ENCODE results near the gene FDXACB1. TPM values are rescaled to one million over a fixed set of nuclear protein-coding genes. Genes with fewer than 3 reads are reported as not detected.

The FDXACB1 gene
- total and polyA plus RNA-seq, 9 of the 15 experiments (the other 6 are each of a cell fraction or from before 2014, with no cell fraction given), result 3.2 to 7.5 (median 5.3) TPM

DNA sequence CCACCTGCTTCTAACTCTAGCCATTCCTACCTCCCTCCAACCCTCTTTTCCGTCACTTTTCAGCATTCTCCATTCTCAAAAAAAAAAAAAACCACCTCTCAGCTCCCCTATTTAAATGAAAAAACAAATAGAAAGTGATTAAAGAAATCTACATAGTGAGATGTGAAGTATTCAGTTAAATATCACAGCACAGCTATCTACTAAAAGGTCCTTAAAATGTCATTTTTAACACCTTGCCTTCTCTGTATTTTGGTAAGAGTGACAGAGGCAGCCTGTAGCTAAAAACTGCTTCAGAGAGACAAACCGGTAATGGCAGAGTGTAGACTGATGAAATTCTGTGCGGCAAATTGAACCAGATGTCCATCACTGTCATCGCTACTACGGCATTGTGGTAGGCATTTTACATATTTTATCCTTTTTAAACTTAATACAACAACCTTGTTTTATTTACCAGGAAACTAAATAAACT lies 7.2 kb downstream of the FDXACB1 start:
- peaks cover 32% of the 10 kb centered on the region for H3K36me3 ChIP-seq (ENCODE audit: control insufficient read depth, insufficient read depth, low read length)
- peak overlapping the region; percentile 75 to 94 for H3K9ac ChIP-seq (ENCODE audit: insufficient read depth in 1 of 2, low read depth in 2 of 2, low read length in 2 of 2)
- FAIRE-seq, result no peak
- no peaks in the 10 kb centered on the region for H3K9me1 ChIP-seq (ENCODE audit: control insufficient read depth, insufficient read depth, low read length)
- H3K79me2 ChIP-seq (ENCODE audit: control insufficient read depth, insufficient read depth, low read length), result peaks cover 10% of the 10 kb centered on the region; the same call in 2 of the 3 replicates
- H3K4me1 ChIP-seq (replicated peaks in 1 of 2; ENCODE audit: control insufficient read depth in 2 of 2, insufficient read depth in 2 of 2, low read length in 2 of 2), result peaks cover 3 to 4% of the 10 kb centered on the region in 2 experiments; a peak in 2 of 5 replicates
- ChIA-PET POLR2A (interaction anchor here (0.5 to 2.7 kb wide), 9 partner anchors 10 to 719 kb away, joined by 3 to 18 read pairs (median 4); no protein-coding TSS in a partner anchor), CTCF (ENCODE audit: low intra/inter-chr PET ratio) (interaction anchor here (0.6 kb wide), 1 partner anchor 429 kb away, joined by 3 read pairs; no protein-coding TSS in a partner anchor)
- 16% methylated on average over 5 of the region's 5 CpGs for WGBS (ENCODE audit: insufficient coverage, low coverage, missing lambda C conversion rate)
- DNase-seq (ENCODE audit: extremely low read depth in 1 of 4, low spot score in 3 of 4), result peak in 2 of 4 experiments; percentile 17 to 23
- TSS peak; percentile 72 for BruUV-seq (replicated peaks)
- in situ Hi-C loops (cut with MboI), result no loop called here
- no peaks in the 10 kb centered on the region for H4K20me1 ChIP-seq (replicated peaks; ENCODE audit: control insufficient read depth, insufficient read depth, low read length)
- intact Hi-C loops (cut with micrococcal nuclease), result no loop called here
- peak; percentile 46 for ATAC-seq
- peak overlapping the region; percentile 91 for H3K4me2 ChIP-seq (ENCODE audit: insufficient read depth, low read length)
- peak overlapping the region; percentile 71 for H3K27ac ChIP-seq (ENCODE audit: extremely low read depth, low read depth, low read length)
- peak overlapping the region; percentile 93 for H2AFZ ChIP-seq (ENCODE audit: low read depth, low read length)
- H3K27me3 ChIP-seq (ENCODE audit: control insufficient read depth in 2 of 2, insufficient read depth in 2 of 2, low read length in 2 of 2), result no peaks in the 10 kb centered on the region
- peak overlapping the region; percentile 83 for H3K4me3 ChIP-seq
- H3K9me3 ChIP-seq (replicated peaks; ENCODE audit: control insufficient read depth, insufficient read depth, low read depth, low read length), result no peaks in the 10 kb centered on the region
- TF ChIP-seq PURB (CRISPR knock-in tag; IDR thresholded peaks at IDR 0.05; ENCODE audit: low read depth) (no peak), TRIM24 (IDR thresholded peaks at IDR 0.05) (0 out of 4 replicates have a peak, but pooled peaks of 1 of the 2 experiments have one; percentile 5), CEBPB (tag; IDR thresholded peaks at IDR 0.05) (no peak), ZNF174 (CRISPR knock-in tag; IDR thresholded peaks at IDR 0.05) (no peak), SNIP1 (IDR thresholded peaks at IDR 0.05; ENCODE audit: low read depth) (no peak), SMARCA4 (IDR thresholded peaks at IDR 0.05) (0 out of 2 replicates have a peak, but pooled peaks have one; percentile 17), ZSCAN29 (IDR thresholded peaks at IDR 0.05) (peak; percentile 51; the same call in 1 of the 2 replicates), MAZ (CRISPR knock-in tag; conservative IDR thresholded peaks at IDR 0.05 in 1 of 2, IDR thresholded peaks at IDR 0.05 in 1 of 2) (no peak), CHD1 (IDR thresholded peaks at IDR 0.05; ENCODE audit: low read length) (no peak), BRF1 (IDR thresholded peaks at IDR 0.05; ENCODE audit: borderline replicate concordance, extremely low read depth, insufficient read length) (no peak), ARID1B (IDR thresholded peaks at IDR 0.05) (no peak), SAFB (IDR thresholded peaks at IDR 0.05; ENCODE audit: borderline replicate concordance, low read depth, low read length) (no peak), ZNF274 (IDR thresholded peaks at IDR 0.05; ENCODE audit: borderline replicate concordance, low read depth, low read length) (no peak)
- TF ChIP-seq, protein P1, sequence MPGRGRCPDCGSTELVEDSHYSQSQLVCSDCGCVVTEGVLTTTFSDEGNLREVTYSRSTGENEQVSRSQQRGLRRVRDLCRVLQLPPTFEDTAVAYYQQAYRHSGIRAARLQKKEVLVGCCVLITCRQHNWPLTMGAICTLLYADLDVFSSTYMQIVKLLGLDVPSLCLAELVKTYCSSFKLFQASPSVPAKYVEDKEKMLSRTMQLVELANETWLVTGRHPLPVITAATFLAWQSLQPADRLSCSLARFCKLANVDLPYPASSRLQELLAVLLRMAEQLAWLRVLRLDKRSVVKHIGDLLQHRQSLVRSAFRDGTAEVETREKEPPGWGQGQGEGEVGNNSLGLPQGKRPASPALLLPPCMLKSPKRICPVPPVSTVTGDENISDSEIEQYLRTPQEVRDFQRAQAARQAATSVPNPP (IDR thresholded peaks at IDR 0.05; ENCODE audit: borderline replicate concordance, insufficient read depth, insufficient read length), result no peak
- TF ChIP-seq, protein P2, sequence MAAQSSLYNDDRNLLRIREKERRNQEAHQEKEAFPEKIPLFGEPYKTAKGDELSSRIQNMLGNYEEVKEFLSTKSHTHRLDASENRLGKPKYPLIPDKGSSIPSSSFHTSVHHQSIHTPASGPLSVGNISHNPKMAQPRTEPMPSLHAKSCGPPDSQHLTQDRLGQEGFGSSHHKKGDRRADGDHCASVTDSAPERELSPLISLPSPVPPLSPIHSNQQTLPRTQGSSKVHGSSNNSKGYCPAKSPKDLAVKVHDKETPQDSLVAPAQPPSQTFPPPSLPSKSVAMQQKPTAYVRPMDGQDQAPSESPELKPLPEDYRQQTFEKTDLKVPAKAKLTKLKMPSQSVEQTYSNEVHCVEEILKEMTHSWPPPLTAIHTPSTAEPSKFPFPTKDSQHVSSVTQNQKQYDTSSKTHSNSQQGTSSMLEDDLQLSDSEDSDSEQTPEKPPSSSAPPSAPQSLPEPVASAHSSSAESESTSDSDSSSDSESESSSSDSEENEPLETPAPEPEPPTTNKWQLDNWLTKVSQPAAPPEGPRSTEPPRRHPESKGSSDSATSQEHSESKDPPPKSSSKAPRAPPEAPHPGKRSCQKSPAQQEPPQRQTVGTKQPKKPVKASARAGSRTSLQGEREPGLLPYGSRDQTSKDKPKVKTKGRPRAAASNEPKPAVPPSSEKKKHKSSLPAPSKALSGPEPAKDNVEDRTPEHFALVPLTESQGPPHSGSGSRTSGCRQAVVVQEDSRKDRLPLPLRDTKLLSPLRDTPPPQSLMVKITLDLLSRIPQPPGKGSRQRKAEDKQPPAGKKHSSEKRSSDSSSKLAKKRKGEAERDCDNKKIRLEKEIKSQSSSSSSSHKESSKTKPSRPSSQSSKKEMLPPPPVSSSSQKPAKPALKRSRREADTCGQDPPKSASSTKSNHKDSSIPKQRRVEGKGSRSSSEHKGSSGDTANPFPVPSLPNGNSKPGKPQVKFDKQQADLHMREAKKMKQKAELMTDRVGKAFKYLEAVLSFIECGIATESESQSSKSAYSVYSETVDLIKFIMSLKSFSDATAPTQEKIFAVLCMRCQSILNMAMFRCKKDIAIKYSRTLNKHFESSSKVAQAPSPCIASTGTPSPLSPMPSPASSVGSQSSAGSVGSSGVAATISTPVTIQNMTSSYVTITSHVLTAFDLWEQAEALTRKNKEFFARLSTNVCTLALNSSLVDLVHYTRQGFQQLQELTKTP (IDR thresholded peaks at IDR 0.05; ENCODE audit: low read depth in 1 of 2, partially characterized antibody in 2 of 2), result peak in 1 of 2 experiments; percentile 37
- TF ChIP-seq, protein P3, sequence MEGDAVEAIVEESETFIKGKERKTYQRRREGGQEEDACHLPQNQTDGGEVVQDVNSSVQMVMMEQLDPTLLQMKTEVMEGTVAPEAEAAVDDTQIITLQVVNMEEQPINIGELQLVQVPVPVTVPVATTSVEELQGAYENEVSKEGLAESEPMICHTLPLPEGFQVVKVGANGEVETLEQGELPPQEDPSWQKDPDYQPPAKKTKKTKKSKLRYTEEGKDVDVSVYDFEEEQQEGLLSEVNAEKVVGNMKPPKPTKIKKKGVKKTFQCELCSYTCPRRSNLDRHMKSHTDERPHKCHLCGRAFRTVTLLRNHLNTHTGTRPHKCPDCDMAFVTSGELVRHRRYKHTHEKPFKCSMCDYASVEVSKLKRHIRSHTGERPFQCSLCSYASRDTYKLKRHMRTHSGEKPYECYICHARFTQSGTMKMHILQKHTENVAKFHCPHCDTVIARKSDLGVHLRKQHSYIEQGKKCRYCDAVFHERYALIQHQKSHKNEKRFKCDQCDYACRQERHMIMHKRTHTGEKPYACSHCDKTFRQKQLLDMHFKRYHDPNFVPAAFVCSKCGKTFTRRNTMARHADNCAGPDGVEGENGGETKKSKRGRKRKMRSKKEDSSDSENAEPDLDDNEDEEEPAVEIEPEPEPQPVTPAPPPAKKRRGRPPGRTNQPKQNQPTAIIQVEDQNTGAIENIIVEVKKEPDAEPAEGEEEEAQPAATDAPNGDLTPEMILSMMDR (IDR thresholded peaks at IDR 0.05 in 2 of 3, conservative IDR thresholded peaks at IDR 0.05 in 1 of 3; ENCODE audit: insufficient read depth in 2 of 3, low read depth in 1 of 3, low read length in 3 of 3), result no peak

All from K562 (cell line).